ENCODE measurements around the gene KCNIP1. TPM values are rescaled to one million over a fixed set of nuclear protein-coding genes. Genes with fewer than 3 reads are reported as not detected.

Gene KCNIP1
- total and polyA plus RNA-seq, 2 experiments from 2014 or later = 0.43 to 0.80 TPM

DNA sequence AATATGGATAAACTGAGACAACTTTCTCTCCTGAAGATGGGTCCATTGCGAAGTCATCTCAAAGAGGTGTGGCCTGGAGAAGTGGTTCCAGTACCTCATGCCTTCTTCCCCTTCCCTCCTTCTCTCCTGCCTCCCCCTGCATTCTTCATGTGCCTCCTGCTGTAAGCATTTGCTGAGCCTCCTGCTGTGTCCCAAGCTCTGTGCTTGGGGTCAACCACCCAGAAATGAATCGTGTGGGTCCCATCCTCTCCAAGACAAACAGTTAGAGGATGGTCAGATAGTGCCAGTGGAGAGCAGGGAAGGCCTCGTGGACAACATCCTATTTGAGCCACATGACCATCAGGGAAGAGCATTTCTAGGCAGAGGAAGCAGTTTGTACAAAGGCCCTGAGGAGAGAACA, 53.5 kb downstream of the KCNIP1 start:
- WGBS (ENCODE audit: low lambda C conversion rate, missing lambda C conversion rate) = 87% methylated on average over 3 of the region's 3 CpGs
- no peak overlapping the region for H3K27ac ChIP-seq
- DNase-seq (ENCODE audit: low spot score) = no peak

GRCh38 chr5:170559296-170559695, 55.5 kb downstream of the KCNIP1 start:
- H3K27ac ChIP-seq = no peak overlapping the region
- no peak overlapping the region for H2AFZ ChIP-seq
- WGBS (ENCODE audit: low lambda C conversion rate, missing lambda C conversion rate) = 79% methylated on average over 3 of the region's 3 CpGs
- no peaks in the 10 kb centered on the region for H3K9me2 ChIP-seq (replicated peaks; ENCODE audit: insufficient read depth)
- peaks cover 5% of the 10 kb centered on the region for H3K4me1 ChIP-seq (ENCODE audit: insufficient read depth)
- no peak for DNase-seq (ENCODE audit: low spot score)
- H3K27me3 ChIP-seq = peaks cover 3% of the 10 kb centered on the region
- no peaks in the 10 kb centered on the region for H4K20me1 ChIP-seq (ENCODE audit: insufficient read depth, poor library complexity, severe bottlenecking)
- no peak overlapping the region for H3K4me2 ChIP-seq
- no peaks in the 10 kb centered on the region for H3K79me2 ChIP-seq
- H3K4me3 ChIP-seq = no peak overlapping the region
- TF ChIP-seq, protein P1, sequence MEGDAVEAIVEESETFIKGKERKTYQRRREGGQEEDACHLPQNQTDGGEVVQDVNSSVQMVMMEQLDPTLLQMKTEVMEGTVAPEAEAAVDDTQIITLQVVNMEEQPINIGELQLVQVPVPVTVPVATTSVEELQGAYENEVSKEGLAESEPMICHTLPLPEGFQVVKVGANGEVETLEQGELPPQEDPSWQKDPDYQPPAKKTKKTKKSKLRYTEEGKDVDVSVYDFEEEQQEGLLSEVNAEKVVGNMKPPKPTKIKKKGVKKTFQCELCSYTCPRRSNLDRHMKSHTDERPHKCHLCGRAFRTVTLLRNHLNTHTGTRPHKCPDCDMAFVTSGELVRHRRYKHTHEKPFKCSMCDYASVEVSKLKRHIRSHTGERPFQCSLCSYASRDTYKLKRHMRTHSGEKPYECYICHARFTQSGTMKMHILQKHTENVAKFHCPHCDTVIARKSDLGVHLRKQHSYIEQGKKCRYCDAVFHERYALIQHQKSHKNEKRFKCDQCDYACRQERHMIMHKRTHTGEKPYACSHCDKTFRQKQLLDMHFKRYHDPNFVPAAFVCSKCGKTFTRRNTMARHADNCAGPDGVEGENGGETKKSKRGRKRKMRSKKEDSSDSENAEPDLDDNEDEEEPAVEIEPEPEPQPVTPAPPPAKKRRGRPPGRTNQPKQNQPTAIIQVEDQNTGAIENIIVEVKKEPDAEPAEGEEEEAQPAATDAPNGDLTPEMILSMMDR (IDR thresholded peaks at IDR 0.05; ENCODE audit: poor library complexity) = no peak
- no peak for TF ChIP-seq EZH2 (IDR thresholded peaks at IDR 0.05; ENCODE audit: borderline replicate concordance)
- no peak for TF ChIP-seq EZH2phosphoT487 (IDR thresholded peaks at IDR 0.05; ENCODE audit: low read depth, severe bottlenecking, unreplicated experiment)
- no peaks in the 10 kb centered on the region for H3K36me3 ChIP-seq (replicated peaks; ENCODE audit: insufficient read depth, low read depth)
- H3K9me3 ChIP-seq (ENCODE audit: low read depth) = no peaks in the 10 kb centered on the region

More for the DNA sequence above, 53.5 kb downstream of the KCNIP1 start:
- H3K4me3 ChIP-seq = no peak overlapping the region
- no peaks in the 10 kb centered on the region for H3K9me2 ChIP-seq (replicated peaks; ENCODE audit: insufficient read depth)
- no peaks in the 10 kb centered on the region for H3K9me3 ChIP-seq (ENCODE audit: low read depth)
- no peak overlapping the region for H3K4me2 ChIP-seq
- H3K27me3 ChIP-seq = peaks cover 3% of the 10 kb centered on the region
- peaks cover 5% of the 10 kb centered on the region for H3K4me1 ChIP-seq (ENCODE audit: insufficient read depth)
- H3K79me2 ChIP-seq = no peaks in the 10 kb centered on the region
- H2AFZ ChIP-seq = no peak overlapping the region
- TF ChIP-seq EZH2 (IDR thresholded peaks at IDR 0.05; ENCODE audit: borderline replicate concordance) = no peak
- TF ChIP-seq, protein P1 (IDR thresholded peaks at IDR 0.05; ENCODE audit: poor library complexity) = no peak
- no peak for TF ChIP-seq EZH2phosphoT487 (IDR thresholded peaks at IDR 0.05; ENCODE audit: low read depth, severe bottlenecking, unreplicated experiment)
- H4K20me1 ChIP-seq (ENCODE audit: insufficient read depth, poor library complexity, severe bottlenecking) = no peaks in the 10 kb centered on the region
- H3K36me3 ChIP-seq (replicated peaks; ENCODE audit: insufficient read depth, low read depth) = no peaks in the 10 kb centered on the region

DNA sequence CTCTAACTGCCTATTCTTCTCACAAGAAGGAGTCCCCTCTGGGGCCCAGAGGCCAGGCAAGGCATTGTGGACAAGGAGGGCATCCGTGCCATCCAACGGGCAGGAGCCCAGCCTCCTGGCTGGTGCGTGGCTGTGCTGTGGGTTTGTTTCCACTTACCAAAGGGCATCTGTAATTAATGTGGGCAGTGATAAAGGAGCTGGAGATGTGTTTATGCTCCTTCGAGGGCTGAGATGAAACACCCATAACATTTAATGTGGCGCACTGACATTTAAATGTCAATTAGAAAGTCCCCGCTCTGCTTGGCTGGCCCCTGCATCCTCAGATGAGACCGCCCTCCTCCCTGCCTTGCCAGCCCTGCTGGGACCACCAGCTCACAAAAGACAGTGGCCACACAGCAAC, 57.1 kb downstream of the KCNIP1 start:
- peaks cover 3% of the 10 kb centered on the region for H3K27me3 ChIP-seq
- no peaks in the 10 kb centered on the region for H3K9me2 ChIP-seq (replicated peaks; ENCODE audit: insufficient read depth)
- no peaks in the 10 kb centered on the region for H3K4me1 ChIP-seq (ENCODE audit: insufficient read depth)

More for the DNA sequence above, 57.1 kb downstream of the KCNIP1 start:
- Histone ChIP-seq H3K27ac (no peak overlapping the region), H3K4me2 (no peak overlapping the region), H3K36me3 (replicated peaks; ENCODE audit: insufficient read depth, low read depth) (no peaks in the 10 kb centered on the region), H3K79me2 (no peaks in the 10 kb centered on the region), H4K20me1 (ENCODE audit: insufficient read depth, poor library complexity, severe bottlenecking) (no peaks in the 10 kb centered on the region), H3K9me3 (ENCODE audit: low read depth) (no peaks in the 10 kb centered on the region), H3K4me3 (no peak overlapping the region), H2AFZ (no peak overlapping the region)
- 88% methylated on average over 7 of the region's 7 CpGs for WGBS (ENCODE audit: low lambda C conversion rate, missing lambda C conversion rate)
- no peak for DNase-seq (ENCODE audit: low spot score)
- TF ChIP-seq EZH2 (IDR thresholded peaks at IDR 0.05; ENCODE audit: borderline replicate concordance) (no peak), EZH2phosphoT487 (IDR thresholded peaks at IDR 0.05; ENCODE audit: low read depth, severe bottlenecking, unreplicated experiment) (no peak)
- TF ChIP-seq, protein P1 (IDR thresholded peaks at IDR 0.05; ENCODE audit: poor library complexity) = no peak

All from hepatocyte (in vitro differentiated cells).